ENCODE measurements around the gene EEPD1.

- TF ChIP-seq CTCF (IDR thresholded peaks at IDR 0.05): no peak
- TF ChIP-seq EZH2 (IDR thresholded peaks at IDR 0.05): no peak
Observed at GRCh38 chr7:36249091-36249490, 96.0 kb downstream of the EEPD1 start.

Data from neural progenitor cell (in vitro differentiated cells).